ENCODE measurements around the gene LRP1. TPM values are rescaled to one million over a fixed set of nuclear protein-coding genes. Genes with fewer than 3 reads are reported as not detected.

LRP1 gene
- total RNA-seq, 1 donor from 2014 or later = 0.95 TPM

GRCh38 chr12:57141249-57141648 is 13.0 kb downstream of the LRP1 start:
- TF ChIP-seq, protein P1, sequence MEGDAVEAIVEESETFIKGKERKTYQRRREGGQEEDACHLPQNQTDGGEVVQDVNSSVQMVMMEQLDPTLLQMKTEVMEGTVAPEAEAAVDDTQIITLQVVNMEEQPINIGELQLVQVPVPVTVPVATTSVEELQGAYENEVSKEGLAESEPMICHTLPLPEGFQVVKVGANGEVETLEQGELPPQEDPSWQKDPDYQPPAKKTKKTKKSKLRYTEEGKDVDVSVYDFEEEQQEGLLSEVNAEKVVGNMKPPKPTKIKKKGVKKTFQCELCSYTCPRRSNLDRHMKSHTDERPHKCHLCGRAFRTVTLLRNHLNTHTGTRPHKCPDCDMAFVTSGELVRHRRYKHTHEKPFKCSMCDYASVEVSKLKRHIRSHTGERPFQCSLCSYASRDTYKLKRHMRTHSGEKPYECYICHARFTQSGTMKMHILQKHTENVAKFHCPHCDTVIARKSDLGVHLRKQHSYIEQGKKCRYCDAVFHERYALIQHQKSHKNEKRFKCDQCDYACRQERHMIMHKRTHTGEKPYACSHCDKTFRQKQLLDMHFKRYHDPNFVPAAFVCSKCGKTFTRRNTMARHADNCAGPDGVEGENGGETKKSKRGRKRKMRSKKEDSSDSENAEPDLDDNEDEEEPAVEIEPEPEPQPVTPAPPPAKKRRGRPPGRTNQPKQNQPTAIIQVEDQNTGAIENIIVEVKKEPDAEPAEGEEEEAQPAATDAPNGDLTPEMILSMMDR (IDR thresholded peaks at IDR 0.05) = no peak
- Mint-ChIP-seq H3K4me3 (no peak overlapping the region), H3K27ac (no peak overlapping the region), H3K9me3 (no peaks in the 10 kb centered on the region), H3K27me3 (no peaks in the 10 kb centered on the region), H3K4me1 (no peaks in the 10 kb centered on the region), H3K36me3 (ENCODE audit: low read depth) (no peaks in the 10 kb centered on the region)
- DNase-seq (no peak), ATAC-seq (ENCODE audit: low read depth) (no peak)
- intact Hi-C loops (cut with micrococcal nuclease) = no loop called here
- CTCF ChIA-PET = no interaction called here
- POLR2A ChIA-PET = no interaction called here

DNA sequence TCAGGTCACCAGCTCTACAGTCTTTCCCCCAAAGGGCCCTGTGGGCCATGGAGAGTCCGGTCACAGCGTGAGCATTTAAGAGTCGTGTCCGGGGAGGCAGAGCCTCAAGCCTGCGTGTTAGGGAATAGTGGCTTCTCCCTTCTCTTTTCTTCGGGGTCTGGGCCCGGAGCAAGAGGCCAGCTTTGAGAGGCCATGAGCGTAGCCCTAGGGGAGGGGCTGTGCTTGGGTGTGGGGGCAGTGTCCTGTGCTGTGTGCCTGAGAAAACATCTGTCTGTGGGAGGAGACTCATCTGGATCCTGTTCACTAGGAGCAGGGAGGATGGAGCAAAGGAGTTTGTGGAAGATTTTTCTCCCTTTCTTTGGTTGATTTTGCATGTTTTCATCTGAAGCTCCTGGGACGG is 13.8 kb downstream of the LRP1 start:
- DNase-seq (no peak), ATAC-seq (ENCODE audit: low read depth) (no peak)
- intact Hi-C loops (cut with micrococcal nuclease) = no loop called here
- no peaks in the 10 kb centered on the region for H3K36me3 Mint-ChIP-seq (ENCODE audit: low read depth)
- H3K27me3 Mint-ChIP-seq = no peaks in the 10 kb centered on the region
- H3K4me1 Mint-ChIP-seq = no peaks in the 10 kb centered on the region
- POLR2A ChIA-PET = no interaction called here
- no peaks in the 10 kb centered on the region for H3K9me3 Mint-ChIP-seq
- H3K27ac Mint-ChIP-seq = no peak overlapping the region
- H3K4me3 Mint-ChIP-seq = no peak overlapping the region
- CTCF ChIA-PET = no interaction called here
- TF ChIP-seq, protein P1 (IDR thresholded peaks at IDR 0.05) = no peak

GRCh38 chr12:57142727-57143126 is 14.4 kb downstream of the LRP1 start:
- no peak for ATAC-seq (ENCODE audit: low read depth)
- H3K4me1 Mint-ChIP-seq = no peaks in the 10 kb centered on the region
- H3K4me3 Mint-ChIP-seq = no peak overlapping the region
- TF ChIP-seq, protein P1 (IDR thresholded peaks at IDR 0.05) = no peak
- intact Hi-C loops (cut with micrococcal nuclease) = no loop called here
- H3K27ac Mint-ChIP-seq = no peak overlapping the region
- no peaks in the 10 kb centered on the region for H3K36me3 Mint-ChIP-seq (ENCODE audit: low read depth)
- H3K27me3 Mint-ChIP-seq = no peaks in the 10 kb centered on the region
- ChIA-PET POLR2A (interaction anchor here (0.6 kb wide), 1 partner anchor 878 kb away, joined by 8 read pairs; no protein-coding TSS in a partner anchor), CTCF (no interaction called here)
- H3K9me3 Mint-ChIP-seq = no peaks in the 10 kb centered on the region
- no peak for DNase-seq

- DNase-seq (no peak), ATAC-seq (ENCODE audit: low read depth) (no peak)
- Mint-ChIP-seq H3K36me3 (ENCODE audit: low read depth) (no peaks in the 10 kb centered on the region), H3K27me3 (no peaks in the 10 kb centered on the region), H3K27ac (no peak overlapping the region), H3K9me3 (no peaks in the 10 kb centered on the region), H3K4me3 (no peak overlapping the region), H3K4me1 (no peaks in the 10 kb centered on the region)
- CTCF ChIA-PET = no interaction called here
- POLR2A ChIA-PET = no interaction called here
- intact Hi-C loops (cut with micrococcal nuclease) = no loop called here
- TF ChIP-seq, protein P1 (IDR thresholded peaks at IDR 0.05) = no peak
Observed at GRCh38 chr12:57143454-57143853, 15.2 kb downstream of the LRP1 start.

DNA sequence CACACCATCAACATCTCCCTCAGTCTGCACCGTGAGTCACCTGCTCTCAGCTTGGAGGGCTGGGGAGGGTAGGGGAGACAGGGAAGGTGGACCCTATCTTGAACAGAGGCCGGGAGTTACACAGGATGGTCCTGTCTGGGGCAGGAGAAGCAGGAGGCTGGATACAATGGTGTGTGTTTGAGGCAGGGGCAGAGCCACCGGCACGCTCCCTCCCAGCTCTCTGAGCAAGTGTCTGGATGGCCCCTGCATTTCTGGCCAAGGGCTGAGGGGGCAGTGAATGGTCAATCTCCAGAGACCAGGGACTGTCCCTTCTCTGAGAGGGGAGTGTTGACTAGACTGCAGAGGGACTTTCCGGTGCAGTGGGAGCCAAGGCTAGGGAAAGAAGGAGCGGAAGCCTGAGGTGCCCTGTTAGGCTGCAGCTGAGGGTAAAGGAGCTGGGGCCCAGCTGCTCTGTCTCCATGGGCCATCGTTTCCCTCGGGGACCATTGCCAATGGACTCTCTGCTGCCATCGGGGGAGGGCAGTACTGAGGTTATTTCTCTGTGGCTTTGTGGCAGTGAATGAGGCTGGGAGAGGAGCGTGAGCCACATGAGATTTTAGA is 17.3 kb downstream of the LRP1 start:
- CTCF ChIA-PET = interaction anchor here (2.6 kb wide), 1 partner anchor 22 kb away, joined by 8 read pairs; no protein-coding TSS in a partner anchor
- Mint-ChIP-seq H3K9me3 (no peaks in the 10 kb centered on the region), H3K36me3 (ENCODE audit: low read depth) (no peaks in the 10 kb centered on the region), H3K27me3 (no peaks in the 10 kb centered on the region), H3K27ac (no peak overlapping the region), H3K4me1 (no peaks in the 10 kb centered on the region), H3K4me3 (no peak overlapping the region)
- TF ChIP-seq, protein P1 (IDR thresholded peaks at IDR 0.05) = no peak
- ATAC-seq (ENCODE audit: low read depth) = no peak
- DNase-seq = no peak
- intact Hi-C loops (cut with micrococcal nuclease) = no loop called here
- POLR2A ChIA-PET = no interaction called here
